Tongue (tissue), 2 donors: Measurements from ENCODE around the gene ENGASE. TPM values are rescaled to one million over a fixed set of nuclear protein-coding genes. Genes with fewer than 3 reads are reported as not detected.
"Not testable (repeated sequence)": the region's sequence is repeated elsewhere in the genome, so short reads cannot be mapped to it uniquely, and the experiment has no call there.

Experiments used
- DNase-seq: peaks from one replicate; pipeline ENCODE4 v3.0.0-alpha.2; 2015
- total RNA-seq: library from RNA; depleted of rRNA; stranded (reverse); fragments of >200 nt; gene quantifications from one replicate; pipeline ENCODE4 v1.2.3, GENCODE V29; 2014

ENGASE gene, protein sequence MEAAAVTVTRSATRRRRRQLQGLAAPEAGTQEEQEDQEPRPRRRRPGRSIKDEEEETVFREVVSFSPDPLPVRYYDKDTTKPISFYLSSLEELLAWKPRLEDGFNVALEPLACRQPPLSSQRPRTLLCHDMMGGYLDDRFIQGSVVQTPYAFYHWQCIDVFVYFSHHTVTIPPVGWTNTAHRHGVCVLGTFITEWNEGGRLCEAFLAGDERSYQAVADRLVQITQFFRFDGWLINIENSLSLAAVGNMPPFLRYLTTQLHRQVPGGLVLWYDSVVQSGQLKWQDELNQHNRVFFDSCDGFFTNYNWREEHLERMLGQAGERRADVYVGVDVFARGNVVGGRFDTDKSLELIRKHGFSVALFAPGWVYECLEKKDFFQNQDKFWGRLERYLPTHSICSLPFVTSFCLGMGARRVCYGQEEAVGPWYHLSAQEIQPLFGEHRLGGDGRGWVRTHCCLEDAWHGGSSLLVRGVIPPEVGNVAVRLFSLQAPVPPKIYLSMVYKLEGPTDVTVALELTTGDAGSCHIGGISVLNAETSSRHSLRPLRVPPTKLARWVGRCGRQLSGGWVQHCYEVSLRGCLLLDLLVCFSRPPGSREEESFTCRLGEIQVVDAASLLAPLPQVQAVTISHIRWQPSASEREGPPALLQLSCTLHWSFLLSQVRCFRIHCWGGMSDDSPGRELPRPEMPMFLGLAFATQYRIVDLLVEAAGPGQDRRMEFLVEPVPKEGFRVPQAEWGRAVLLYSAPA
- total RNA-seq: 18.8 TPM

- peak; percentile 96 for DNase-seq
These were observed at the start of gene ENGASE for GRCh38 chr17:79074649-79075445. Gene ENGASE (plus strand): TSS chr17:79074824. CDS start chr17:79074945, 121 bp downstream.

- peak; percentile 36 for DNase-seq
These were observed 49.5 kb upstream of the ENGASE start for GRCh38 chr17:79024901-79025737.

- peak; percentile 19 for DNase-seq
These were observed 48.0 kb upstream of the ENGASE start for GRCh38 chr17:79026376-79027273.

DNA sequence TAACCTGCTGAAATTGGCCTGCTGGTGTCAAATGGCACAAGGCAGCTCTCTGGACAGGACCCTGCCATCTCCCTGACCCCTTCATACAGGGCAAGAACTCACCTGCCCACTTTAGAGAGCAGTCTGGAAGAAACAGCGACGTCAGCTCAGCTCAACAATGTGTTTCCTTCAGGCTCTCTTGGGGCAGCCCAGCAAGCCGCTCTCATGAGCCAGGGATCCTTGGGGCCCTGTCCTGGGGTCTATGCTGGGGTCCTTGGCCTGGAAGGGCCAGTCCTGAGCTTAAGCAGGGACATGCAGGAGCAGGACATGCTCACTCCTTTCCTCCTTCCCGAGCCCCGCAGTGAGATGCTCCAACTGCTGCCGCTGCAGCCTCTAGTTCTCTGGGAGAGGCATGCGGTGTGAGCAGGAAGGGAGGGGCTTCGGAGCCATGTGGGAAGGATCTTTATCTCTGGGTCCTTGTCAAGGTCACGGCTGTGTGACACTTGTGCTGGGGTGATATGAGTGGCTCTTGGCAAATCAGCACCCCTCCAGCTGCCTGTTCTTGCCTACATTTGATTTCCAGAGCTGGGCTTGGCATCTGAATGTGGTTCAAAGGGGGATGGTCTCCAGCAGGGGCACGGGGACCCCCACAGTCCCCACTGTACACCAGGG is 47.2 kb upstream of the ENGASE start:
- peak; percentile 21 for DNase-seq

DNA sequence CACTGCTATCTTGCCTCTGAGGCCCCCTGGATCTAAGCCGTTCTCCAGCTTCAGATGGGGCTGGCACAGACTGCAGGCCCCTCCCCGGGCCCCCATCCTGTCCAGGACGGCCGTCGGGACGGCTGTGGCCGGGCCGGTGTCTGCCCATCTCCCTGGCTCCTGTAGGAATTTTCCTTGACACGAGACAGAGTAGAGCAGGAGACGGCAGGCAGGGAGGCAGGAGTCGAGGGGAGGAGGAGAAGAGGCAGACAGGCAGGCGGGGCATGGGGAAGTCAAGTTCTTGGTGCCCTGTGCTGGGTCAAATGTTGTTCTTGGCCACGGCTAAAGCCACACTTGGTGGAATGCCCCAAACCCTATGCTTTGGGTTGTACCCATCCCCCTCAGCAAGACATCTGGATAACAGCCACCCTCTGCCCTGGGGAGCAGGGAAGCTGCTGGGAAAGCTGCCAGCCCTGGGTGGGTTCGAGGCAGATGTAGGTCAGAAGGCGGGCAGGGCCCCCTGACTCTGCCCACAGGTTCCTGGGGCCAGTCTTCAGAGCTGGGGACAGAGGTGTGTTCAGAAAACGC is 46.6 kb upstream of the ENGASE start:
- peak; percentile 32 for DNase-seq

DNA sequence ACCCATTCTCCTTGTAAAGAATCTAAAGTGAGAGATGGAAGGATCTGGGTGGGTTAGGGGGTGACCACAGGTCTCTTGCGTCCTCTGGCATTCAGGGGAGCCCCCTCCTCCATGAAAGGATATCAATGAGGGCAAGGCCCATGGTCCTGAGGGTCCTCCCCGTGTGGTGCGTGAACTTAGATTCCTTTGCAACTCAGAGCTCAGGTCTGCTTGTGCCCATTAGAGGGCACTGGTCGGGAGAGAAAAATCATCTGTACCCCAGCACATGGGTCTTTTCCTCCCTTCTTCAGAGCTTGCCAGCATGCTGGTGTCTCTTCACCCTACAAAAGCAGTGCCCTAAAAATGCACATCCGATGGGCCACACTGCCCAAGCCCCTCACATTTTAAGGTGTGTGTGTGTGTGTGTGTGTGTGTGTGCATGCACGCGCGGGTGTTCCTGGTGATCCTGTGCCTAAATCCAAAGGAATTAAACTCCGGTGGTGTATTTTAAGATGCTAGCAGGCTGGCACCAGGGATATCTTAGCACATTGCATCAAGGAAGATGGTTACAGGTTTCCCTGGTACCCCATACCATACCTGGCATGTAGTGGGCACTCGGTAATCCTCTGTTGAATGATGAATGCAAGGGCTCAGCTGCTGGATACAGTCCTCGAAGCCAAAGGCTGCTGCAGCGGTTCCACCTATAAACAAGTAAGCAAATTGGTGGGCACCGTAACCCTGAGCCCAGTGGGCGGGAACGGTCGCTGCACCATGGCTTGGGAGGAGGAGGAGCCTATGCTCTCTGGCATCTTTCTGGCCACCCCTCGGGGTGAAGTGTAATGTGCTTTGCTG is 45.9 kb upstream of the ENGASE start:
- no peak for DNase-seq

- no peak for DNase-seq
These were observed 45.2 kb upstream of the ENGASE start for GRCh38 chr17:79029327-79030009.

- DNase-seq: not testable (repeated sequence)
These were observed 44.0 kb upstream of the ENGASE start for GRCh38 chr17:79030636-79031035.

GRCh38 chr17:79031996-79032875 is 42.4 kb upstream of the ENGASE start:
- no peak for DNase-seq

GRCh38 chr17:79033046-79033616 is 41.5 kb upstream of the ENGASE start:
- DNase-seq: peak; percentile 33

GRCh38 chr17:79033741-79034501 is 40.7 kb upstream of the ENGASE start:
- DNase-seq: peak; percentile 94

DNA sequence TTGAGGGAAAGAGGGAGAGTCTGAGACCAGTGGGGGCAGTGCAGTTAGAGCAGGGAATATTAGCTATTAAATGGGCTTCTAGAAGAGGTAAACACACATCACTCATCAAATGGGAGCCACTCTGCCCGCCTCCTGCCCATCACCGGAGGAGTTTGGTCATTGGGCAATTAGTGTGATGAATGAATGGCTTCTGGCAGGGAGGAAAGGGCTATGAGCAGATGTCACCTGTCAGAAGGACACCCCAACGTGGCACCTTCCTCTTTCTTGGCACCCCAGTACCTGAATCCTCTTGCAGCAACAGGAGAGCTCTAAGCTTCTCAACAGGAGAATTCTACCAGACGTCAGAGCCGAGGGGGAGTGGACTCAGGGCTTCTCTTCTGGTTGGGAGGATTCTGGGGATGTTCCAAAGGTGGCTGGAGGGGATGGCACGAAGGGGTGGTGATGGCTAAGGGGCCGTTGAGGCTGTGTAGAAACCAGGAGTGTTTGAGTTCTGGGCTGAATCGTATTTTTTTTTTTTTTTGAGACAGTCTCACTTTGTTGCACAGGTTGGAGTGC is 39.6 kb upstream of the ENGASE start:
- DNase-seq: no peak

DNA sequence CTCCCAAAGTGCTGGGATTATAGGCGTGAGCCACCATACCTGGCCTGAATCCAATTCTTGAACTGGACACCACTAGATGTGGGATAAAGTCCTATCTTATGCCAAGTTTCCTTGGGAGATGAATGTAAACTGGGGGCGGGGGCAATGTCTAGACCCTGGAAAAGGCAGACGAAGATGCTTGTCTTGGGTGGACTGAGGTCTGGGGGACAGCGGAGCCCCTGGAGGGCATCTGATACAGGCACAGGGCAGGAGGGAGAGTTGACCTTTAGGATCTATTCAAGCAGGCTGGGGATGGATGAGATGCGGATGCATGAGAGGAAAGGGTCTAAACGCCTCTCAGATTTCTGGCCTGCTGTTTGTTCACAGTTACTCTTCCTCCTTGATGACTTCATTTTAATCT is 38.9 kb upstream of the ENGASE start:
- no peak for DNase-seq

DNA sequence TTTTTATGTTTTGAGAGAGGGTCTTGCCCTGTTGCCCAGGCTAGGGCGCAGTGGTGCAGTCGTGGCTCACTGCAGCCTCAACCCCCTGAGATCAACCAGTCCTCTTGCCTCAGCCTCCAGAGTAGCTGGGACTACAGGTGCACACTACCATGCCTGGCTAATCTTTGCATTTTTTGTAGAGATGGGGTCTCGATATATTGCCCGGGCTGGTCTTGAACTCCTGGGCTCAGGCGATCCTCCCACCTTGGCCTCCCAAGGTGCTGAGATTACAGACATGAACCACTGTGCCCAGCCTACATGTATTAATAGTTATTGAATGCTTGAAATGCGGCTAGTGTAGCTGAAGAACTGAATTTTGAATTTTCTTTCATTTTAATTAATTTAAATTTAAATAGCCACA is 38.4 kb upstream of the ENGASE start:
- DNase-seq: no peak

- DNase-seq: no peak
These were observed 38.0 kb upstream of the ENGASE start for GRCh38 chr17:79036596-79036995.
